Loucy (cell line): ENCODE data around the gene NDUFC1.

Experiments used
- CTCF ChIP-seq: fragments of 200-600 bp; sonication (generic); conservative IDR thresholded peaks from 2 replicates; pipeline ENCODE4 v1.5.1; 2014; ENCODE audit warnings: mild to moderate bottlenecking, antibody characterized with exemption, low read length
- EZH2phosphoT487 ChIP-seq: fragments of 200-600 bp; IDR thresholded peaks from 2 replicates; pipeline ENCODE4 v1.6.1; 2018; ENCODE audit warnings: antibody characterized with exemption, mild to moderate bottlenecking, moderate library complexity, borderline replicate concordance

GRCh38 chr4:139333046-139333445 is 30.8 kb upstream of the NDUFC1 start:
- TF ChIP-seq CTCF = no peak
- no peak for TF ChIP-seq EZH2phosphoT487
